ENCODE data around the gene LRRC75A. TPM values are rescaled to one million over a fixed set of nuclear protein-coding genes. Genes with fewer than 3 reads are reported as not detected.

Gene LRRC75A
- total RNA-seq, 2 donors from 2014 or later, result 3.2 to 5.0 TPM

DNA sequence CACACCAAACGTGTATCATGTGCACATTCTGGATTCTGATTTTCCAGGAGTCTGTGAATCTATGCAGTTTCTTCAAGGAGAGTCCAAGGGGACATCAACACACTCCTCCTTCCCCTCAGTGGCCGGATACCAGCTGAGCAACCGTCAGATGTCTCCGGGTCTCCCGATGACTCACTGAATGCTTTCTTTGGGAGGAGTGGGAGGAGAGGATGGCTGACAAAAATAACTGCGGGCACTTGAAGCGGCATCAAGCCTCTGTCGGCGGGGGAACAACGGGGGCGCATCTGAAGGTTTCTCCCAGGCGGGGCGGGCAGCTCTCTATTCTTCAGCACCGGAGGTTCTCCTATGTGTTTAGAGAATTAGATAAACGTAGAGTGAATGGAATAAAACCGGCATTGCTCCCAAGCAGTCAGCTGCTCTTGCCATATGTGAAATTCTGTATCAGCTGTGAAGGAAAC is 24.6 kb upstream of the LRRC75A start:
- no peaks in the 10 kb centered on the region for H3K36me3 ChIP-seq (ENCODE audit: control insufficient read depth, insufficient read depth, low read length)
- peaks cover 4% of the 10 kb centered on the region for H3K4me1 ChIP-seq (ENCODE audit: control insufficient read depth, insufficient read depth, low read length)
- H3K27ac ChIP-seq (ENCODE audit: low read depth, low read length), result no peak overlapping the region
- H3K27me3 Mint-ChIP-seq (ENCODE audit: insufficient read depth), result peaks cover 33% of the 10 kb centered on the region
- peak overlapping the region; percentile 40 for H3K27ac Mint-ChIP-seq
- no peaks in the 10 kb centered on the region for H3K27me3 ChIP-seq (ENCODE audit: control insufficient read depth, insufficient read depth, low read length, poor library complexity, severe bottlenecking)
- H3K9me3 Mint-ChIP-seq, result no peaks in the 10 kb centered on the region
- no peak overlapping the region for H3K4me3 Mint-ChIP-seq
- no peak overlapping the region for H3K9ac ChIP-seq (ENCODE audit: extremely low read depth, low read length, poor library complexity, severe bottlenecking)
- H3K9me3 ChIP-seq (ENCODE audit: control insufficient read depth, low read length), result no peaks in the 10 kb centered on the region
- H3K4me1 Mint-ChIP-seq, result peaks cover 12% of the 10 kb centered on the region
- WGBS, 2 experiments (ENCODE audit: insufficient coverage in 1 of 2, insufficient read length in 1 of 2), result 22 to 26% methylated on average over 4 to 16 of the region's 16 CpGs
- peak overlapping the region; percentile 27 for H3K4me3 ChIP-seq (ENCODE audit: low read length)
- H3K36me3 Mint-ChIP-seq (ENCODE audit: low read depth), result no peaks in the 10 kb centered on the region
- peak; percentile 84 for DNase-seq
- TF ChIP-seq CTCF (conservative IDR thresholded peaks at IDR 0.05), result no peak

DNA sequence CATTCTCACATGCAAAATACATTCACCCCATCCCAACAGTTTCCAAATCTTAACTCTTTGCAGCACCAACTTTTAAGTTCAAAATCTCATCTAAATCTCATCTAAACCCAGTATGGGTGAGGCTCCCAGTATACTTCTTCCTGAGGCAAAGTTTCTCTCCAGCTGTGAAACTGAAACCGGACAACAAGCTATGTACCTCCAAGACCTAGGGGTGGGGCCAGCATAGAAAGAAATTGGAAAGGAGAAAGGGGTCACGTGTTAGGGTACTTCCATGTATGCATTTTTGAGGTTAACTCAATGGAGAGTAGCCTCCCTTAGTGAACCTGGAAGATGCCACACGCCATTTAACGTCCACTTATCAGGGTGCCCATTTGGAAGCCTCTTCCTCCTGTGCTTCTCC is 23.9 kb upstream of the LRRC75A start:
- Histone ChIP-seq H3K9me3 (ENCODE audit: control insufficient read depth, low read length) (no peaks in the 10 kb centered on the region), H3K4me3 (ENCODE audit: low read length) (no peak overlapping the region), H3K36me3 (ENCODE audit: control insufficient read depth, insufficient read depth, low read length) (no peaks in the 10 kb centered on the region), H3K27me3 (ENCODE audit: control insufficient read depth, insufficient read depth, low read length, poor library complexity, severe bottlenecking) (no peaks in the 10 kb centered on the region), H3K9ac (ENCODE audit: extremely low read depth, low read length, poor library complexity, severe bottlenecking) (no peak overlapping the region), H3K27ac (ENCODE audit: low read depth, low read length) (no peak overlapping the region), H3K4me1 (ENCODE audit: control insufficient read depth, insufficient read depth, low read length) (peaks cover 4% of the 10 kb centered on the region)
- H3K36me3 Mint-ChIP-seq (ENCODE audit: low read depth), result no peaks in the 10 kb centered on the region
- WGBS, 2 experiments (ENCODE audit: insufficient coverage in 1 of 2, insufficient read length in 1 of 2), result 95 to 97% methylated on average over 4 of the region's 4 CpGs
- H3K9me3 Mint-ChIP-seq, result no peaks in the 10 kb centered on the region
- H3K27me3 Mint-ChIP-seq (ENCODE audit: insufficient read depth), result peaks cover 33% of the 10 kb centered on the region
- TF ChIP-seq CTCF (conservative IDR thresholded peaks at IDR 0.05), result no peak
- no peak overlapping the region for H3K4me3 Mint-ChIP-seq
- peaks cover 10% of the 10 kb centered on the region for H3K4me1 Mint-ChIP-seq
- DNase-seq, result peak; percentile 41
- H3K27ac Mint-ChIP-seq, result no peak overlapping the region

DNA sequence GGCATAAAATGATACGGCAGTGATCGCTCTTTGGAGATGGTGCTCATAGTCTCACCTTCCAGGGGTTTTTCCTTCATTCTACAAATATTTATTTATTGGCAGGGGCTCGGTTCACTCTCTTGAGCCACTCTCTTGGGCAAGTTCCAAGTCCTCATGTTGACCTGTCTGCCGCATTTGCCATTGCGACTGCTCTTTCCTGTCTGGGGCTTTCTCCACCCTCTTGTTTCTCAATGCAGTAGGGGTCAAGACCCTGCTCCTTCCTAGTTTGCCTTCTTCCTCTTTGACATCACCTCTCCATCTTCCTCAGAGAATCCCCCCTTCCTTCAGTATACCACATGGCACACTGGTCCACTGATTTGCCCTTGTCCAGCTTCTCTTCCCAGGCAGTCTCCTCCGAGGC is 21.9 kb upstream of the LRRC75A start:
- Histone ChIP-seq H3K9me3 (ENCODE audit: control insufficient read depth, low read length) (no peaks in the 10 kb centered on the region), H3K27me3 (ENCODE audit: control insufficient read depth, insufficient read depth, low read length, poor library complexity, severe bottlenecking) (no peaks in the 10 kb centered on the region), H3K4me1 (ENCODE audit: control insufficient read depth, insufficient read depth, low read length) (peaks cover 4% of the 10 kb centered on the region), H3K27ac (ENCODE audit: low read depth, low read length) (no peak overlapping the region), H3K36me3 (ENCODE audit: control insufficient read depth, insufficient read depth, low read length) (no peaks in the 10 kb centered on the region), H3K9ac (ENCODE audit: extremely low read depth, low read length, poor library complexity, severe bottlenecking) (no peak overlapping the region), H3K4me3 (ENCODE audit: low read length) (no peak overlapping the region)
- DNase-seq, result no peak
- peaks cover 36% of the 10 kb centered on the region for H3K27me3 Mint-ChIP-seq (ENCODE audit: insufficient read depth)
- no peaks in the 10 kb centered on the region for H3K36me3 Mint-ChIP-seq (ENCODE audit: low read depth)
- peaks cover 10% of the 10 kb centered on the region for H3K4me1 Mint-ChIP-seq
- H3K4me3 Mint-ChIP-seq, result no peak overlapping the region
- no peaks in the 10 kb centered on the region for H3K9me3 Mint-ChIP-seq
- no peak for TF ChIP-seq CTCF (conservative IDR thresholded peaks at IDR 0.05)
- WGBS, 2 experiments (ENCODE audit: insufficient coverage in 1 of 2, insufficient read length in 1 of 2), result 93 to 98% methylated on average over 6 of the region's 6 CpGs
- H3K27ac Mint-ChIP-seq, result no peak overlapping the region

All from endodermal cell (in vitro differentiated cells).